ENCODE measurements around the gene PXK.

The PXK gene

GRCh38 chr3:58299839-58300516 lies 32.7 kb upstream of the PXK start:
- no peak for DNase-seq (ENCODE audit: low read depth in 1 of 2, low spot score in 1 of 2)
- TF ChIP-seq JUND (IDR thresholded peaks at IDR 0.05; ENCODE audit: low read depth): no peak
- in situ Hi-C loops (cut with HindIII; ENCODE audit: low pct_unique_long_range_greater_than_20kb, low sequenced_read_pairs): no loop called here

GRCh38 chr3:58305882-58306711 lies 26.6 kb upstream of the PXK start, which contains the start of the genes HTD2 and RPP14:
Gene HTD2 (plus strand): TSS chr3:58306520. CDS start chr3:58317614, 11,094 bp downstream.
Gene RPP14 (plus strand): TSS chr3:58306245. CDS start chr3:58310330, 4,085 bp downstream.
- peak; percentile 73 to 97 for DNase-seq (ENCODE audit: low read depth in 1 of 2, low spot score in 1 of 2)
- no peak for TF ChIP-seq JUND (IDR thresholded peaks at IDR 0.05; ENCODE audit: low read depth)
- in situ Hi-C loops (cut with HindIII; ENCODE audit: low pct_unique_long_range_greater_than_20kb, low sequenced_read_pairs): no loop called here

- no peak for TF ChIP-seq JUND (IDR thresholded peaks at IDR 0.05; ENCODE audit: low read depth)
- DNase-seq (ENCODE audit: low read depth in 1 of 2, low spot score in 1 of 2): peak in 1 of 2 experiments; percentile 57
- in situ Hi-C loops (cut with HindIII; ENCODE audit: low pct_unique_long_range_greater_than_20kb, low sequenced_read_pairs): no loop called here
Measured at GRCh38 chr3:58307639-58308215, 25.0 kb upstream of the PXK start.

GRCh38 chr3:58308728-58309127 lies 24.0 kb upstream of the PXK start:
- TF ChIP-seq JUND (IDR thresholded peaks at IDR 0.05; ENCODE audit: low read depth): no peak
- no peak for DNase-seq (ENCODE audit: low read depth in 1 of 2, low spot score in 1 of 2)
- in situ Hi-C loops (cut with HindIII; ENCODE audit: low pct_unique_long_range_greater_than_20kb, low sequenced_read_pairs): no loop called here

- in situ Hi-C loops (cut with HindIII; ENCODE audit: low pct_unique_long_range_greater_than_20kb, low sequenced_read_pairs): no loop called here
- no peak for DNase-seq (ENCODE audit: low read depth in 1 of 2, low spot score in 1 of 2)
- TF ChIP-seq JUND (IDR thresholded peaks at IDR 0.05; ENCODE audit: low read depth): no peak
Measured at GRCh38 chr3:58317811-58318210, 14.9 kb upstream of the PXK start.

- in situ Hi-C loops (cut with HindIII; ENCODE audit: low pct_unique_long_range_greater_than_20kb, low sequenced_read_pairs): no loop called here
- no peak for TF ChIP-seq JUND (IDR thresholded peaks at IDR 0.05; ENCODE audit: low read depth)
- DNase-seq (ENCODE audit: low read depth in 1 of 2, low spot score in 1 of 2): no peak
Measured at GRCh38 chr3:58321791-58322190, 10.9 kb upstream of the PXK start.

- DNase-seq (ENCODE audit: low read depth in 1 of 2, low spot score in 1 of 2): no peak
- in situ Hi-C loops (cut with HindIII; ENCODE audit: low pct_unique_long_range_greater_than_20kb, low sequenced_read_pairs): no loop called here
- TF ChIP-seq JUND (IDR thresholded peaks at IDR 0.05; ENCODE audit: low read depth): no peak
Measured at GRCh38 chr3:58322793-58323192, 9.9 kb upstream of the PXK start.

- DNase-seq (ENCODE audit: low read depth in 1 of 2, low spot score in 1 of 2): no peak
- in situ Hi-C loops (cut with HindIII; ENCODE audit: low pct_unique_long_range_greater_than_20kb, low sequenced_read_pairs): no loop called here
- TF ChIP-seq JUND (IDR thresholded peaks at IDR 0.05; ENCODE audit: low read depth): no peak
Measured at GRCh38 chr3:58323529-58324390, 8.9 kb upstream of the PXK start.

- no peak for TF ChIP-seq JUND (IDR thresholded peaks at IDR 0.05; ENCODE audit: low read depth)
- in situ Hi-C loops (cut with HindIII; ENCODE audit: low pct_unique_long_range_greater_than_20kb, low sequenced_read_pairs): no loop called here
- peak in 1 of 2 experiments; percentile 86 for DNase-seq (ENCODE audit: low read depth in 1 of 2, low spot score in 1 of 2)
Measured at GRCh38 chr3:58324391-58325390, 8.0 kb upstream of the PXK start.

- no peak for TF ChIP-seq JUND (IDR thresholded peaks at IDR 0.05; ENCODE audit: low read depth)
- in situ Hi-C loops (cut with HindIII; ENCODE audit: low pct_unique_long_range_greater_than_20kb, low sequenced_read_pairs): no loop called here
- DNase-seq (ENCODE audit: low read depth in 1 of 2, low spot score in 1 of 2): no peak
Measured at GRCh38 chr3:58325525-58325992, 7.1 kb upstream of the PXK start.

Data from T47D (cell line).